ENCODE results near the gene HEATR1.

- TF ChIP-seq CTCF (IDR thresholded peaks at IDR 0.05) (no peak), POLR2A (IDR thresholded peaks at IDR 0.05) (no peak)
Measured at GRCh38 chr1:236560213-236560771, 44.0 kb downstream of the HEATR1 start.

All from adrenal gland (tissue), 5 donors.